Esophagus muscularis mucosa (tissue), 4 donors: ENCODE measurements around the gene RHPN2. TPM values are rescaled to one million over a fixed set of nuclear protein-coding genes. Genes with fewer than 3 reads are reported as not detected.

Experiments used
- DNase-seq: peaks from one replicate; pipeline ENCODE4 v3.0.0-alpha.2; 2017; ENCODE audit errors: extremely low spot score
- H3K27ac ChIP-seq, 4 donors: fragments of 200-600 bp; sonication (generic); replicated peaks in 1 of 4; 1 replicate in 3 of 4; 2 replicates in 1 of 4; pipeline ENCODE4 v1.5.1; 2016 to 2019; ENCODE audit warnings: mild to moderate bottlenecking in 1 of 4
- H3K27me3 ChIP-seq, 4 donors: fragments of 200-600 bp; sonication (generic); one replicate each; pipeline versions ENCODE4 v1.5.1 to v1.6.0; 2016 to 2019
- H3K36me3 ChIP-seq, 4 donors: fragments of 200-600 bp; sonication (generic); one replicate each; pipeline ENCODE4 v1.5.1; 2016 to 2019
- H3K4me1 ChIP-seq, 4 donors: fragments of 200-600 bp; sonication (generic); one replicate each; pipeline ENCODE4 v1.5.1; 2016 to 2019
- H3K4me3 ChIP-seq, 4 donors: fragments of 200-600 bp; sonication (generic); 1 replicate in 2 of 4; 2 replicates in 2 of 4; pipeline ENCODE4 v1.5.1; 2016 to 2019; ENCODE audit warnings: mild to moderate bottlenecking in 4 of 4, moderate library complexity in 1 of 4
- H3K9me3 ChIP-seq, 4 donors: fragments of 200-600 bp; sonication (generic); 1 replicate in 3 of 4; 2 replicates in 1 of 4; pipeline ENCODE4 v1.5.1; 2016 to 2019
- CTCF ChIP-seq, 3 experiments: fragments of 200-600 bp in 2 of 3; fragments of 450-650 bp in 1 of 3; sonication (generic) in 2 of 3; IDR thresholded peaks; one replicate each; pipeline ENCODE4 v1.5.1; 2017 to 2019; ENCODE audit warnings: antibody characterized with exemption in 3 of 3, mild to moderate bottlenecking in 2 of 3, moderate library complexity in 1 of 3
- EP300 ChIP-seq: sonication (generic); formaldehyde crosslinking; IDR thresholded peaks from one replicate; pipeline ENCODE4 v1.6.1; 2017; ENCODE audit warnings: antibody characterized with exemption
- POLR2A ChIP-seq: fragments of 450-650 bp; IDR thresholded peaks from one replicate; pipeline ENCODE4 v1.6.1; 2017; ENCODE audit warnings: antibody characterized with exemption, moderate library complexity, mild to moderate bottlenecking, low read depth
- POLR2AphosphoS5 ChIP-seq, 2 donors: sonication (generic); formaldehyde crosslinking; IDR thresholded peaks; one replicate each; pipeline ENCODE4 v1.6.1; 2017; ENCODE audit warnings: antibody characterized with exemption in 2 of 2
- WGBS: methylation state at CpG from one replicate; pipeline ENCODE4 v1.1.5; 2018; 5-methylcytosine and 5-hydroxymethylcytosine counted together
- intact Hi-C: fragments of 100-400 bp; cut with DNase I; formaldehyde crosslinking; loops from one replicate; pipeline ENCODE4 v1.15.1; 2023
- total RNA-seq, 4 donors: library from RNA; depleted of rRNA; stranded (reverse); fragments of >200 nt; gene quantifications; one replicate each; pipeline versions ENCODE4 v1.1.0 to v1.2.1, GENCODE V29; 2016

Gene RHPN2
- total RNA-seq, 4 donors from 2014 or later, result 0.75 to 3.7 (median 1.5) TPM

- no peaks in the 10 kb centered on the region for H3K36me3 ChIP-seq
- H3K4me1 ChIP-seq, result no peaks in the 10 kb centered on the region
- intact Hi-C loops, result no loop called here
- no peaks in the 10 kb centered on the region for H3K9me3 ChIP-seq
- no peak overlapping the region for H3K27ac ChIP-seq
- H3K27me3 ChIP-seq, result peaks cover 0 to 14% (median 0%) of the 10 kb centered on the region in 4 donors
- TF ChIP-seq POLR2A, result no peak
- TF ChIP-seq POLR2AphosphoS5 (IDR thresholded peaks at IDR 0.05), result no peak
- TF ChIP-seq CTCF (IDR thresholded peaks at IDR 0.05), result no peak
- TF ChIP-seq EP300, result no peak
- H3K4me3 ChIP-seq, result no peak overlapping the region
- WGBS, result 84% methylated on average over 7 of the region's 7 CpGs
- DNase-seq, result no peak
Measured at GRCh38 chr19:33071887-33072286, 7.2 kb upstream of the RHPN2 start.

DNA sequence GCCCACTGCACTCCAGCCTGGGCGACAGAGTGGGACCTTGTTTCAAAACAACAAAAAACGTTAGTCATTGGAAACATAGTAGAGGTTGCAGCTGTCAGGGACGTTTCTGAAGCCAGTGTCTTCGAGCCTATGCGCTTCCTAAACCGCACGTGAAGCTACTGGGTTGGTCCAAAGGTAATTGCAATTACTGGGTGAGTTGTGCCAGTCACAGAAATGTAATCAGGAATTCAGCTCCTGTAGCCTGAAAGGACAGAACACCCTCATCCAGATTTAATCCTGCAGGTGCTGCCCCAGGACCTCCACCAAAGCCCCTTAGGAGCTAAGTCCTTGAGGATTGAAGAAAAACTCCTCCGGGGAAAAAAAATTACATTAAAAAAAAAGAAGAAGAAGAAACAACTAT, 2.4 kb upstream of the RHPN2 start:
- no peak overlapping the region for H3K27ac ChIP-seq
- peaks cover 5 to 26% (median 23%) of the 10 kb centered on the region in 4 donors for H3K4me1 ChIP-seq
- intact Hi-C loops, result no loop called here
- no peaks in the 10 kb centered on the region for H3K9me3 ChIP-seq
- DNase-seq, result no peak
- TF ChIP-seq EP300 (no peak), POLR2AphosphoS5 (IDR thresholded peaks at IDR 0.05) (no peak), CTCF (IDR thresholded peaks at IDR 0.05) (no peak), POLR2A (no peak)
- H3K27me3 ChIP-seq, result peaks cover 0 to 53% (median 11%) of the 10 kb centered on the region in 4 donors
- no peaks in the 10 kb centered on the region for H3K36me3 ChIP-seq
- no peak overlapping the region for H3K4me3 ChIP-seq
- WGBS, result 71% methylated on average over 8 of the region's 8 CpGs

GRCh38 chr19:33066543-33066942, 1.9 kb upstream of the RHPN2 start:
- no peak for DNase-seq
- Histone ChIP-seq H3K4me1 (peaks cover 5 to 26% (median 23%) of the 10 kb centered on the region in 4 donors), H3K9me3 (no peaks in the 10 kb centered on the region), H3K36me3 (no peaks in the 10 kb centered on the region), H3K4me3 (no peak overlapping the region), H3K27me3 (peaks cover 0 to 59% (median 11%) of the 10 kb centered on the region in 4 donors), H3K27ac (no peak overlapping the region)
- intact Hi-C loops, result no loop called here
- 86% methylated on average over 16 of the region's 18 CpGs for WGBS
- no peak for TF ChIP-seq CTCF (IDR thresholded peaks at IDR 0.05)
- TF ChIP-seq POLR2A, result no peak
- no peak for TF ChIP-seq POLR2AphosphoS5 (IDR thresholded peaks at IDR 0.05)
- TF ChIP-seq EP300, result no peak

DNA sequence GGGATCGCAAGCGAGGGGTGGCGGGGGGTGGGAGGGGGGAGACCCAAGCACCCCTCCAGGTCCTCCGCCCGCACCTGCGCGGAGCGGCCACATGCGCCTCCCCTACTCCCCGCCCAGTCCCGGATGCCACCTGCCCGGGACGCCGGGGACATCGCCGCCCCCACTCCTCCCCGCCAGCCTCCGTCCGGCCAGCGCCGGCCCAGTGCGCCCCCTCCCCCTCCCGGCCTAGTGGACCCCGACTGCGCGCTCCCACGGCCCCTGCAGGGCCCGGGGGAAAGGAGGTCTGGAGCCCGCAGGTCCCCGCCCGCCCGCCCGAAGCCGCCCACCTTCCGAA, 263 bp downstream of the RHPN2 start:
- TF ChIP-seq POLR2AphosphoS5 (IDR thresholded peaks at IDR 0.05), result no peak
- TF ChIP-seq POLR2A, result no peak
- TF ChIP-seq EP300, result no peak
- no peak for TF ChIP-seq CTCF (IDR thresholded peaks at IDR 0.05)
- Histone ChIP-seq H3K9me3 (no peaks in the 10 kb centered on the region), H3K4me1 (peaks cover 5 to 26% (median 23%) of the 10 kb centered on the region in 4 donors), H3K36me3 (no peaks in the 10 kb centered on the region), H3K4me3 (peak overlapping the region; percentile 58 to 72 (median 63)), H3K27ac (no peak overlapping the region), H3K27me3 (peaks cover 0 to 72% (median 11%) of the 10 kb centered on the region in 4 donors)
- DNase-seq, result no peak
- WGBS, result 0% methylated on average over 2 of the region's 35 CpGs
- intact Hi-C loops, result no loop called here

DNA sequence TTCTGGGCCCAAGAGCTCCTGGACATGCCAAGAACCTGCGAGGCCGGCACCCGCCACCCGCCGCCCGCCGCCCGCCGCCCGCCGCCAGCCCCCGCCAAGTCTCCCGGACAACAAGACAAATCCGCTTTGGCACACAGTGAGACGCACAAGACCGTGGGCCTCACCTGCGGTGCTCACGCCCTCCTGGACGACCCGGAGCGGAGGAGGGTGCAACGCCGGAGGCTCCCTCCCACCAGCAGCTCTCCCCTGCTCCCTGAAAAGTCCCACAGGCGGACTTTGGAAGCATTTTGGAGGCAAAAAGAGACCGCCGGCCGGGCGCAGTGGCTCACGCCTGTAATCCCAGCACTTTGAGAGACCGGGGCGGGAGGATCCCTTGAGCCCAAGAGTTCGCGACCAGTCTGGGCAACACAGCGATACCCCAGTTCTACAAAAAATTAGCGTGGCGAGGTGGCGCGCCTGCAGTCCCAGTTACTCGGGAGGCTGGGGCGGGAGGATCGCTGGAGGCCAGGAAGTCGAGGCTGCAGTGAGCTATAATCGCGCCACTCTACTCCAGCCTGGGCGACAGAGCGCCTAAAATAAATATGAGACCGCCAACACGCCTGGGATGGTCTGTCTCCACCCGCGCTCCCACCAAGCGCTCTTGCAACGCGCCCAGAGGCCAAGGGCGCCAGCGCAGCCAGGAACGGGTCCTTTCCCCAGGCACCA, 783 bp downstream of the RHPN2 start:
- peaks cover 0 to 72% (median 11%) of the 10 kb centered on the region in 4 donors for H3K27me3 ChIP-seq
- H3K4me3 ChIP-seq, result peak overlapping the region; percentile 58 to 72 (median 63)
- TF ChIP-seq POLR2A (no peak), CTCF (IDR thresholded peaks at IDR 0.05) (no peak), POLR2AphosphoS5 (IDR thresholded peaks at IDR 0.05) (no peak)
- H3K27ac ChIP-seq, result no peak overlapping the region
- peaks cover 5 to 26% (median 23%) of the 10 kb centered on the region in 4 donors for H3K4me1 ChIP-seq
- H3K9me3 ChIP-seq, result no peaks in the 10 kb centered on the region
- DNase-seq, result no peak
- H3K36me3 ChIP-seq, result no peaks in the 10 kb centered on the region
- intact Hi-C loops, result no loop called here
- 5% methylated on average over 13 of the region's 56 CpGs for WGBS
